Thyroid gland (tissue), 4 donors: ENCODE measurements around the gene TMEM51. TPM values are rescaled to one million over a fixed set of nuclear protein-coding genes. Genes with fewer than 3 reads are reported as not detected.
A peak's percentile ranks its signal among the peaks of the same experiment; 100 is the strongest.

Experiments
- DNase-seq, 2 donors: peaks; one replicate each; pipeline ENCODE4 v3.0.0-alpha.2; 2019
- H3K27ac ChIP-seq, 3 donors: fragments of 200-600 bp; sonication (generic); 1 replicate in 2 of 3; 2 replicates in 1 of 3; pipeline ENCODE4 v1.5.1; 2016 to 2019; ENCODE audit warnings: mild to moderate bottlenecking in 1 of 3, moderate library complexity in 1 of 3
- H3K27me3 ChIP-seq: fragments of 200-600 bp; sonication (generic); one replicate; pipeline ENCODE4 v1.5.1; 2019
- H3K36me3 ChIP-seq, 2 donors: fragments of 200-600 bp; sonication (generic); one replicate each; pipeline ENCODE4 v1.5.1; 2016 to 2019
- H3K4me1 ChIP-seq, 2 donors: fragments of 200-600 bp; sonication (generic); one replicate each; pipeline ENCODE4 v1.5.1; 2017 to 2019
- H3K4me3 ChIP-seq, 3 donors: fragments of 200-600 bp; sonication (generic); replicated peaks in 1 of 3; 1 replicate in 2 of 3; 2 replicates in 1 of 3; pipeline ENCODE4 v1.5.1; 2016; ENCODE audit warnings: mild to moderate bottlenecking in 1 of 3
- H3K9me3 ChIP-seq: fragments of 200-600 bp; sonication (generic); one replicate; pipeline ENCODE4 v1.5.1; 2017
- CTCF ChIP-seq, 6 experiments: fragments of 200-600 bp in 3 of 6; fragments of 450-650 bp in 3 of 6; sonication (generic) in 3 of 6; IDR thresholded peaks; one replicate each; pipeline ENCODE4 v1.5.1; 2016 to 2019; ENCODE audit warnings: antibody characterized with exemption in 6 of 6, mild to moderate bottlenecking in 2 of 6, inconsistent platforms in 1 of 6, moderate library complexity in 1 of 6
- POLR2A ChIP-seq, 2 donors: fragments of 450-650 bp; IDR thresholded peaks; one replicate each; pipeline ENCODE4 v1.6.1; 2017; ENCODE audit warnings: antibody characterized with exemption in 2 of 2, mild to moderate bottlenecking in 2 of 2, moderate library complexity in 1 of 2
- WGBS, 2 donors: methylation state at CpG; one replicate each; pipeline ENCODE4 v1.1.5; 2017; 5-methylcytosine and 5-hydroxymethylcytosine counted together
- intact Hi-C: fragments of 100-400 bp; cut with DNase I; formaldehyde crosslinking; loops from one replicate; pipeline ENCODE4 v1.15.1; 2023
- total RNA-seq, 4 donors: library from RNA; depleted of rRNA; stranded (reverse); fragments of >200 nt; gene quantifications; one replicate each; pipeline ENCODE4 v1.2.3, GENCODE V29; 2016

TMEM51 gene
- total RNA-seq, 4 donors from 2014 or later = 3.7 to 12.0 (median 6.4) TPM

DNA sequence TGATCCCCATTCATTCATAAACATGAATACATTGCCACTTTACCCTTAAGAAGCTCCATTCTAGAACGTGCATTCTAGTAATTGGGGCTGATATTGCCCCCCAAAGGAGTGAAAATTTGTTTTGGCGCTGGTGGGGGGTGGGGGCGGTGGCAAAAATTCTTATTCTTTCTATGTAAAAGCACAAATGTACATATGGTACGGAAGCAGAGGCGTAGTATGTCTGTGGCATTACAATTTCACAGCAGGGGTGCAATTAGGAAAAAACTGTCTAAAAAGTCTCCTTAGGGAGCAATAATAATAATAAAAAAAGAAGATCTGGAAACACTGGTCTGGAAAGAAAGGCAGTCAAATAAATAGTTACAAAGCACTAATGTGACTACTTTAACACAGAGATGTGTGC lies 40.4 kb upstream of the TMEM51 start:
- Histone ChIP-seq H3K36me3 (no peaks in the 10 kb centered on the region), H3K4me1 (no peaks in the 10 kb centered on the region), H3K4me3 (no peak overlapping the region), H3K27ac (no peak overlapping the region), H3K9me3 (no peaks in the 10 kb centered on the region), H3K27me3 (no peaks in the 10 kb centered on the region)
- intact Hi-C loops = no loop called here
- 87 to 92% methylated on average over 5 of the region's 5 CpGs for WGBS, 2 donors
- no peak for DNase-seq
- TF ChIP-seq CTCF (IDR thresholded peaks at IDR 0.05) (no peak), POLR2A (IDR thresholded peaks at IDR 0.05) (no peak)

GRCh38 chr1:15114884-15115283 lies 38.7 kb upstream of the TMEM51 start:
- Histone ChIP-seq H3K36me3 (no peaks in the 10 kb centered on the region), H3K4me1 (no peaks in the 10 kb centered on the region), H3K9me3 (no peaks in the 10 kb centered on the region), H3K27ac (no peak overlapping the region), H3K4me3 (no peak overlapping the region), H3K27me3 (no peaks in the 10 kb centered on the region)
- intact Hi-C loops = no loop called here
- WGBS, 2 donors = 93 to 94% methylated on average over 8 to 13 of the region's 13 CpGs
- TF ChIP-seq POLR2A (IDR thresholded peaks at IDR 0.05) (no peak), CTCF (IDR thresholded peaks at IDR 0.05) (no peak)
- DNase-seq = no peak

- Histone ChIP-seq H3K36me3 (no peaks in the 10 kb centered on the region), H3K4me3 (no peak overlapping the region), H3K9me3 (no peaks in the 10 kb centered on the region), H3K27ac (no peak overlapping the region), H3K4me1 (no peaks in the 10 kb centered on the region), H3K27me3 (no peaks in the 10 kb centered on the region)
- no peak for TF ChIP-seq CTCF (IDR thresholded peaks at IDR 0.05)
- no peak for TF ChIP-seq POLR2A (IDR thresholded peaks at IDR 0.05)
- 85 to 90% methylated on average over 15 of the region's 15 CpGs for WGBS, 2 donors
- intact Hi-C loops = no loop called here
- no peak for DNase-seq
Observed at GRCh38 chr1:15115542-15116330, 37.8 kb upstream of the TMEM51 start.

DNA sequence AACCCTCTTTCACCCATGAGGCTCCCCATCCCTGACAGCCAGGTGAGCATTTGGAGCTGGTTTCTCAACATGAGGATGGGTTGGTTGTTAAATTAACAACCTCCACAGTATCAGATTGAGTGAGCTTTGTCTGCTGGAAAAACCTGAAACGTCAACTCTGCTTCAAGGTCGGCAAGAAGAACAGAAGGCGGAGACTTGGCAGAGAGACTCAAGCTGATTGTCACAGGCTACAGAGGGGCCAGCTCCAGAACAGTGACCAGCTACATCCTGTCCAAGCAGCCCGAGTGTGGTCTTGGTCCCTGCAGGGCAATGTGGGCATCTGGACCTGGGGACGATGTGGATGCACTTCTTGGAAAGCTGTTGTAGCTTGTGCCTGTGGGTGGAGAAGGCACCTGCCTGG lies 36.6 kb upstream of the TMEM51 start:
- no peak for TF ChIP-seq POLR2A (IDR thresholded peaks at IDR 0.05)
- TF ChIP-seq CTCF (IDR thresholded peaks at IDR 0.05) = no peak
- intact Hi-C loops = no loop called here
- Histone ChIP-seq H3K4me1 (no peaks in the 10 kb centered on the region), H3K9me3 (no peaks in the 10 kb centered on the region), H3K36me3 (no peaks in the 10 kb centered on the region), H3K27ac (no peak overlapping the region), H3K4me3 (no peak overlapping the region), H3K27me3 (no peaks in the 10 kb centered on the region)
- WGBS, 2 donors = 38 to 52% methylated on average over 5 of the region's 5 CpGs
- DNase-seq = peak; percentile 43 to 44

DNA sequence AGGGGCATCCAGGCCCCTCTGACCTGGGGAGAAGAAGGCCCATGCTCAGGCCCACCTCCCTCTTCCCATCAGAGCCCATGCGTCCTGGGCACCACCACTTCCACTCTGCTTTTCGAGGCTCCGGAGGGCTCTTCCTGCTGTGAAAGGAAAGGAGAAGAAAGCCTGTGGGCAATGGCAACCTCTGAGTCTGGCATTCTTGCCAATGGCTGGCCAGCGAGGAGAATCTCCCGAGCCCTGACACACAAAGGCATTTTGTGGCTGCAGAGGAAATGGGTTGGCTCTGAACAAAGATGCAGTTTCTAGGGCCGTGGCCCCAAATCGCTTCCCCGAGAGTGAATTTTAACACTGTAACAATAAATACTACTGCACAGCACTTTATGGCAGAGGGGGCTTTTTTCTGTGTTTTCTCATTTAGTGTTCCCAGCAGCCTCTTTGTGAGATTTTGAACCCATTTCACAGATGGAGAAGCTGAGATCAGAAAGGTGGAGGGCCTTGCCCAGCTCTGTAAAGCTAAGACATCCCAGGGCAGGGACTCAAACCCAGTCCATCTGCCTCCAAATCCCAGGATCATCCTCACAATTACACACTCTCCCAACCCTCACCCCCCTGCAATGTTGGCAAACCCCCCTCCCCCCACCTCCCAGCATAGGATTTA lies 35.7 kb upstream of the TMEM51 start:
- Histone ChIP-seq H3K4me1 (no peaks in the 10 kb centered on the region), H3K4me3 (no peak overlapping the region), H3K36me3 (no peaks in the 10 kb centered on the region), H3K27me3 (no peaks in the 10 kb centered on the region), H3K9me3 (no peaks in the 10 kb centered on the region), H3K27ac (no peak overlapping the region)
- no peak for DNase-seq
- TF ChIP-seq CTCF (IDR thresholded peaks at IDR 0.05) (no peak), POLR2A (IDR thresholded peaks at IDR 0.05) (no peak)
- intact Hi-C loops = no loop called here
- 59 to 78% methylated on average over 8 of the region's 8 CpGs for WGBS, 2 donors
